Measurements from ENCODE around the gene ZDHHC7. TPM values are rescaled to one million over a fixed set of nuclear protein-coding genes. Genes with fewer than 3 reads are reported as not detected.

ZDHHC7 gene
- total and polyA plus RNA-seq, 9 of the 15 experiments (the other 6 are each of a cell fraction or from before 2014, with no cell fraction given): 1.7 to 49.7 (median 37.4) TPM

DNA sequence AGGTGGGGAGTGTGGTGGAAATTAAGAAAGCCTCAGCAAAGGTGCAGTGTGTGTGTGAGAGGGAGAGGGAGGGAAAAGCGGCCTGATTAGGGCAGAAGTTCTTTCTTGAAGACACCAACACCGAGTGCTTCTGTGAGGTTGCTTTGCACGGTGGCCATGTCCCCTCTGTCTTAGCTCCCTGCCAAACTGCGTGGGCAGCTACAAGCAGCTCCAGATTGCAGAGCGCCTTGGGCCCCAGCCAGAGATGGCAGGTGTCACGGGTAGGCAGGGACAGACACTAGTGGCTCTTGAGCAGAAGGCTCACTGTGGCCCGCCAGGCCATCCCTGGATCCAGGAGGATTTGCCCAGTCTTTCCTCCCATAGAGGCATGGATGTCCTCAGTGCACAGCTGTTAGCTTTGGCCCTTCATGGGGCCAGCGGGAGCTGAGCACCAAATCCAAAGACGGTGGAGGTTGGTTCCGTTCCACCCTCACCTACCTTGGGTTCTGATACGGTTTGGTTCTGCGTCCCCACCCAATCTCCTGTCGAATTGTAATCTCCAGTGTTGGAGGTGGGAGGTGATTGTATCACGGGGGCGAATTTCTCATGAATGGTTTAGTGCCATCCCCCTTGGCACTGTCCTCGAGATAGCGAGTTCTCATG lies 37.7 kb upstream of the ZDHHC7 start:
- no peak for FAIRE-seq
- no peak for TF ChIP-seq PRMT5 (CRISPR knock-in tag; IDR thresholded peaks at IDR 0.05)
- TF ChIP-seq TAL1 (IDR thresholded peaks at IDR 0.05): no peak
- TF ChIP-seq, protein P1, sequence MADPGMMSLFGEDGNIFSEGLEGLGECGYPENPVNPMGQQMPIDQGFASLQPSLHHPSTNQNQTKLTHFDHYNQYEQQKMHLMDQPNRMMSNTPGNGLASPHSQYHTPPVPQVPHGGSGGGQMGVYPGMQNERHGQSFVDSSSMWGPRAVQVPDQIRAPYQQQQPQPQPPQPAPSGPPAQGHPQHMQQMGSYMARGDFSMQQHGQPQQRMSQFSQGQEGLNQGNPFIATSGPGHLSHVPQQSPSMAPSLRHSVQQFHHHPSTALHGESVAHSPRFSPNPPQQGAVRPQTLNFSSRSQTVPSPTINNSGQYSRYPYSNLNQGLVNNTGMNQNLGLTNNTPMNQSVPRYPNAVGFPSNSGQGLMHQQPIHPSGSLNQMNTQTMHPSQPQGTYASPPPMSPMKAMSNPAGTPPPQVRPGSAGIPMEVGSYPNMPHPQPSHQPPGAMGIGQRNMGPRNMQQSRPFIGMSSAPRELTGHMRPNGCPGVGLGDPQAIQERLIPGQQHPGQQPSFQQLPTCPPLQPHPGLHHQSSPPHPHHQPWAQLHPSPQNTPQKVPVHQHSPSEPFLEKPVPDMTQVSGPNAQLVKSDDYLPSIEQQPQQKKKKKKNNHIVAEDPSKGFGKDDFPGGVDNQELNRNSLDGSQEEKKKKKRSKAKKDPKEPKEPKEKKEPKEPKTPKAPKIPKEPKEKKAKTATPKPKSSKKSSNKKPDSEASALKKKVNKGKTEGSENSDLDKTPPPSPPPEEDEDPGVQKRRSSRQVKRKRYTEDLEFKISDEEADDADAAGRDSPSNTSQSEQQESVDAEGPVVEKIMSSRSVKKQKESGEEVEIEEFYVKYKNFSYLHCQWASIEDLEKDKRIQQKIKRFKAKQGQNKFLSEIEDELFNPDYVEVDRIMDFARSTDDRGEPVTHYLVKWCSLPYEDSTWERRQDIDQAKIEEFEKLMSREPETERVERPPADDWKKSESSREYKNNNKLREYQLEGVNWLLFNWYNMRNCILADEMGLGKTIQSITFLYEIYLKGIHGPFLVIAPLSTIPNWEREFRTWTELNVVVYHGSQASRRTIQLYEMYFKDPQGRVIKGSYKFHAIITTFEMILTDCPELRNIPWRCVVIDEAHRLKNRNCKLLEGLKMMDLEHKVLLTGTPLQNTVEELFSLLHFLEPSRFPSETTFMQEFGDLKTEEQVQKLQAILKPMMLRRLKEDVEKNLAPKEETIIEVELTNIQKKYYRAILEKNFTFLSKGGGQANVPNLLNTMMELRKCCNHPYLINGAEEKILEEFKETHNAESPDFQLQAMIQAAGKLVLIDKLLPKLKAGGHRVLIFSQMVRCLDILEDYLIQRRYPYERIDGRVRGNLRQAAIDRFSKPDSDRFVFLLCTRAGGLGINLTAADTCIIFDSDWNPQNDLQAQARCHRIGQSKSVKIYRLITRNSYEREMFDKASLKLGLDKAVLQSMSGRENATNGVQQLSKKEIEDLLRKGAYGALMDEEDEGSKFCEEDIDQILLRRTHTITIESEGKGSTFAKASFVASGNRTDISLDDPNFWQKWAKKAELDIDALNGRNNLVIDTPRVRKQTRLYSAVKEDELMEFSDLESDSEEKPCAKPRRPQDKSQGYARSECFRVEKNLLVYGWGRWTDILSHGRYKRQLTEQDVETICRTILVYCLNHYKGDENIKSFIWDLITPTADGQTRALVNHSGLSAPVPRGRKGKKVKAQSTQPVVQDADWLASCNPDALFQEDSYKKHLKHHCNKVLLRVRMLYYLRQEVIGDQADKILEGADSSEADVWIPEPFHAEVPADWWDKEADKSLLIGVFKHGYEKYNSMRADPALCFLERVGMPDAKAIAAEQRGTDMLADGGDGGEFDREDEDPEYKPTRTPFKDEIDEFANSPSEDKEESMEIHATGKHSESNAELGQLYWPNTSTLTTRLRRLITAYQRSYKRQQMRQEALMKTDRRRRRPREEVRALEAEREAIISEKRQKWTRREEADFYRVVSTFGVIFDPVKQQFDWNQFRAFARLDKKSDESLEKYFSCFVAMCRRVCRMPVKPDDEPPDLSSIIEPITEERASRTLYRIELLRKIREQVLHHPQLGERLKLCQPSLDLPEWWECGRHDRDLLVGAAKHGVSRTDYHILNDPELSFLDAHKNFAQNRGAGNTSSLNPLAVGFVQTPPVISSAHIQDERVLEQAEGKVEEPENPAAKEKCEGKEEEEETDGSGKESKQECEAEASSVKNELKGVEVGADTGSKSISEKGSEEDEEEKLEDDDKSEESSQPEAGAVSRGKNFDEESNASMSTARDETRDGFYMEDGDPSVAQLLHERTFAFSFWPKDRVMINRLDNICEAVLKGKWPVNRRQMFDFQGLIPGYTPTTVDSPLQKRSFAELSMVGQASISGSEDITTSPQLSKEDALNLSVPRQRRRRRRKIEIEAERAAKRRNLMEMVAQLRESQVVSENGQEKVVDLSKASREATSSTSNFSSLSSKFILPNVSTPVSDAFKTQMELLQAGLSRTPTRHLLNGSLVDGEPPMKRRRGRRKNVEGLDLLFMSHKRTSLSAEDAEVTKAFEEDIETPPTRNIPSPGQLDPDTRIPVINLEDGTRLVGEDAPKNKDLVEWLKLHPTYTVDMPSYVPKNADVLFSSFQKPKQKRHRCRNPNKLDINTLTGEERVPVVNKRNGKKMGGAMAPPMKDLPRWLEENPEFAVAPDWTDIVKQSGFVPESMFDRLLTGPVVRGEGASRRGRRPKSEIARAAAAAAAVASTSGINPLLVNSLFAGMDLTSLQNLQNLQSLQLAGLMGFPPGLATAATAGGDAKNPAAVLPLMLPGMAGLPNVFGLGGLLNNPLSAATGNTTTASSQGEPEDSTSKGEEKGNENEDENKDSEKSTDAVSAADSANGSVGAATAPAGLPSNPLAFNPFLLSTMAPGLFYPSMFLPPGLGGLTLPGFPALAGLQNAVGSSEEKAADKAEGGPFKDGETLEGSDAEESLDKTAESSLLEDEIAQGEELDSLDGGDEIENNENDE (IDR thresholded peaks at IDR 0.05; ENCODE audit: low read depth, low read length): no peak
- TF ChIP-seq NR2C2 (CRISPR knock-in tag; IDR thresholded peaks at IDR 0.05): no peak
- TF ChIP-seq NR2C2 (tag; IDR thresholded peaks at IDR 0.05): no peak
- TF ChIP-seq TAF7 (tag; IDR thresholded peaks at IDR 0.05): 0 out of 2 replicates have a peak, but pooled peaks have one; percentile 1
- no peak for TF ChIP-seq WHSC1 (IDR thresholded peaks at IDR 0.05; ENCODE audit: low read length)
- no peak for TF ChIP-seq ZNF76 (CRISPR knock-in tag; IDR thresholded peaks at IDR 0.05; ENCODE audit: borderline replicate concordance)
- TF ChIP-seq HDAC1 (IDR thresholded peaks at IDR 0.05): no peak

More for the DNA sequence above, 37.7 kb upstream of the ZDHHC7 start:
- Histone ChIP-seq H3K27ac (ENCODE audit: extremely low read depth, low read depth, low read length) (peak overlapping the region; percentile 87), H3K27me3 (ENCODE audit: control insufficient read depth in 2 of 2, insufficient read depth in 2 of 2, low read length in 2 of 2) (no peaks in the 10 kb centered on the region), H4K20me1 (replicated peaks; ENCODE audit: control insufficient read depth, insufficient read depth, low read length) (no peaks in the 10 kb centered on the region), H3K4me1 (replicated peaks in 1 of 2; ENCODE audit: control insufficient read depth in 2 of 2, insufficient read depth in 2 of 2, low read length in 2 of 2) (peaks cover 59 to 61% of the 10 kb centered on the region in 2 experiments), H3K4me3 (peak overlapping the region; percentile 41; the same call in 1 of the 2 replicates), H2AFZ (ENCODE audit: low read depth, low read length) (no peak overlapping the region; the same call in 1 of the 2 replicates), H3K79me2 (ENCODE audit: control insufficient read depth, insufficient read depth, low read length) (peaks cover 67% of the 10 kb centered on the region), H3K9ac (ENCODE audit: insufficient read depth in 1 of 2, low read depth in 2 of 2, low read length in 2 of 2) (peak overlapping the region; percentile 82 to 89), H3K36me3 (ENCODE audit: control insufficient read depth, insufficient read depth, low read length) (peaks cover 10% of the 10 kb centered on the region; the same call in 2 of the 3 replicates), H3K4me2 (ENCODE audit: insufficient read depth, low read length) (peak overlapping the region; percentile 86), H3K9me1 (ENCODE audit: control insufficient read depth, insufficient read depth, low read length) (no peaks in the 10 kb centered on the region), H3K9me3 (replicated peaks; ENCODE audit: control insufficient read depth, insufficient read depth, low read depth, low read length) (0 out of 2 replicates have a peak, but pooled peaks cover 2% of the 10 kb centered on the region)
- peak in 3 of 4 experiments; percentile 46 to 68 (median 47) for DNase-seq (ENCODE audit: extremely low read depth in 1 of 4, low spot score in 3 of 4)
- in situ Hi-C loops (cut with MboI) (no loop called here), intact Hi-C loops (cut with micrococcal nuclease) (no loop called here)
- no peak; the same call in 2 of the 3 replicates for ATAC-seq
- ChIA-PET CTCF (ENCODE audit: low intra/inter-chr PET ratio) (no interaction called here), POLR2A (interaction anchor here (0.6 to 1.3 kb wide), 6 partner anchors 10 to 41 kb away, joined by 3 to 5 read pairs (median 4); no protein-coding TSS in a partner anchor)
- 53% methylated on average over 17 of the region's 17 CpGs for WGBS (ENCODE audit: insufficient coverage, low coverage, missing lambda C conversion rate)
- BruUV-seq (replicated peaks): no TSS peak

All from K562 (cell line).